GM12874 (cell line): ENCODE measurements around the gene DOCK2.

ENCODE experiments used
- CTCF ChIP-seq: IDR thresholded peaks from 2 replicates; pipeline ENCODE4 v1.5.1; 2011; ENCODE audit warnings: low read depth, mild to moderate bottlenecking, control low read depth, low read length, moderate library complexity; ENCODE audit not compliant: insufficient read depth

Gene DOCK2

GRCh38 chr5:170080786-170081445, 443.8 kb downstream of the DOCK2 start:
- no peak for TF ChIP-seq CTCF

GRCh38 chr5:170081616-170082015, 444.5 kb downstream of the DOCK2 start:
- no peak for TF ChIP-seq CTCF

- no peak for TF ChIP-seq CTCF
These were observed 445.6 kb downstream of the DOCK2 start for GRCh38 chr5:170082701-170083100.

GRCh38 chr5:170087168-170087817, 450.2 kb downstream of the DOCK2 start:
- no peak for TF ChIP-seq CTCF

- no peak for TF ChIP-seq CTCF
These were observed 455.5 kb downstream of the DOCK2 start for GRCh38 chr5:170092455-170093101.

GRCh38 chr5:170095646-170096045, 458.6 kb downstream of the DOCK2 start:
- TF ChIP-seq CTCF, result no peak

- no peak for TF ChIP-seq CTCF
These were observed 460.9 kb downstream of the DOCK2 start for GRCh38 chr5:170097934-170098333.
